CD4-positive, alpha-beta T cell (primary cell): ENCODE results near the gene DYNLT2. TPM values are rescaled to one million over a fixed set of nuclear protein-coding genes. Genes with fewer than 3 reads are reported as not detected.

Experiments
- ATAC-seq: fragments of 200-7000 bp; cut with Tn5 transposase; one replicate; pipeline ENCODE4 v1.10.0; 2022; ENCODE audit warnings: mild to moderate bottlenecking; ENCODE audit not compliant: poor library complexity
- CTCF ChIA-PET: fragments of 350-600 bp; sonication (Branson Sonifier 250); formaldehyde crosslinking; loops from one replicate; lab custom pipeline; 2021; ENCODE audit warnings: antibody characterized with exemption, inconsistent platforms; lab: Charles Lee
- POLR2A ChIA-PET: fragments of 350-600 bp; sonication (Branson Sonifier 250); formaldehyde crosslinking; loops from one replicate; lab custom pipeline; 2021; ENCODE audit warnings: antibody characterized with exemption, inconsistent platforms; lab: Charles Lee
- DNase-seq, 14 experiments: peaks; one replicate each; pipeline ENCODE4 v3.0.0-alpha.2; 2013 to 2020; ENCODE audit warnings: mixed read lengths in 2 of 14
- H3K27ac ChIP-seq, 2 donors: one replicate each; pipeline versions ENCODE4 v1.5.1 to v1.7.0; 2013; ENCODE audit warnings: low read length in 2 of 2, low read depth in 1 of 2, mild to moderate bottlenecking in 1 of 2
- H3K27me3 ChIP-seq, 2 experiments: 1 replicate in 1 of 2; 2 replicates in 1 of 2; pipeline versions ENCODE4 v1.6.1 to v1.7.0; 2013; ENCODE audit warnings: low read length in 2 of 2, control low read depth in 1 of 2, mild to moderate bottlenecking in 1 of 2, moderate library complexity in 1 of 2; ENCODE audit not compliant: insufficient read depth in 2 of 2, control insufficient read depth in 1 of 2
- H3K36me3 ChIP-seq: one replicate; pipeline ENCODE4 v1.6.1; 2013; ENCODE audit warnings: low read length, control low read depth; ENCODE audit not compliant: insufficient read depth
- H3K4me1 ChIP-seq: one replicate; pipeline ENCODE4 v1.6.1; 2013; ENCODE audit warnings: low read length, control low read depth; ENCODE audit not compliant: insufficient read depth
- H3K4me3 ChIP-seq: one replicate; pipeline ENCODE4 v1.5.1; 2013; ENCODE audit warnings: mild to moderate bottlenecking, low read length, moderate library complexity
- H3K9me3 ChIP-seq, 2 experiments: 1 replicate in 1 of 2; 2 replicates in 1 of 2; pipeline versions ENCODE4 v1.6.1 to v1.7.0; 2013; ENCODE audit warnings: low read length in 2 of 2, mild to moderate bottlenecking in 2 of 2, control low read depth in 1 of 2, moderate library complexity in 1 of 2; ENCODE audit not compliant: control insufficient read depth in 1 of 2, insufficient read depth in 1 of 2
- H3K27ac Mint-ChIP-seq: one replicate; pipeline ENCODE4 v1.8.0; 2020; ENCODE audit warnings: mixed read lengths
- H3K27me3 Mint-ChIP-seq: one replicate; pipeline ENCODE4 v1.8.0; 2021; ENCODE audit warnings: mixed read lengths
- H3K36me3 Mint-ChIP-seq: one replicate; pipeline ENCODE4 v1.8.0; 2021; ENCODE audit warnings: low read depth, mixed read lengths
- H3K4me1 Mint-ChIP-seq: one replicate; pipeline ENCODE4 v1.8.0; 2021; ENCODE audit warnings: low read depth, mixed read lengths
- H3K4me3 Mint-ChIP-seq: one replicate; pipeline ENCODE4 v1.8.0; 2020; ENCODE audit warnings: mild to moderate bottlenecking, mixed read lengths
- H3K9me3 Mint-ChIP-seq: one replicate; pipeline ENCODE4 v1.8.0; 2020; ENCODE audit warnings: mixed read lengths
- CTCF ChIP-seq: fragments of 200-600 bp; IDR thresholded peaks from one replicate; pipeline ENCODE4 v1.8.0; 2022; ENCODE audit warnings: antibody characterized with exemption, mild to moderate bottlenecking
- intact Hi-C, 2 experiments: fragments of 100-400 bp; cut with DNase I in 1 of 2; cut with micrococcal nuclease in 1 of 2; formaldehyde crosslinking; loops; one replicate each; pipeline versions ENCODE4 v1.15.1 to v1.9.0; 2023 to 2025; cut with DNase I, micrococcal nuclease
- total RNA-seq, 174 experiments: library from RNA in 2 of 174; stranded (reverse) in 2 of 174; gene quantifications; one replicate each; pipeline ENCODE4 v1.2.3 and lab custom pipeline; 2021 to 2026

DYNLT2 gene
- total RNA-seq, 2 experiments from 2014 or later, result 4.1 to 4.3 TPM

GRCh38 chr6:169691260-169691659 lies 60.1 kb downstream of the DYNLT2 start:
- H3K27me3 Mint-ChIP-seq, result no peaks in the 10 kb centered on the region
- intact Hi-C loops, result no loop called here
- peaks cover 13% of the 10 kb centered on the region for H3K36me3 ChIP-seq
- POLR2A ChIA-PET, result no interaction called here
- TF ChIP-seq CTCF, result no peak
- H3K27ac Mint-ChIP-seq, result no peak overlapping the region
- H3K9me3 Mint-ChIP-seq, result peaks cover 9% of the 10 kb centered on the region
- H3K4me3 Mint-ChIP-seq, result no peak overlapping the region
- no peak overlapping the region for H3K27ac ChIP-seq
- H3K36me3 Mint-ChIP-seq, result peaks cover 64% of the 10 kb centered on the region
- CTCF ChIA-PET, result no interaction called here
- DNase-seq, result no peak
- no peak for ATAC-seq
- no peaks in the 10 kb centered on the region for H3K4me1 Mint-ChIP-seq
- H3K27me3 ChIP-seq, result no peaks in the 10 kb centered on the region
- no peaks in the 10 kb centered on the region for H3K4me1 ChIP-seq
- H3K9me3 ChIP-seq, result peaks cover 15 to 16% of the 10 kb centered on the region in 2 experiments
- no peak overlapping the region for H3K4me3 ChIP-seq

Other genes starting within 250 kb of the DYNLT2 start
- gene WDR27, start 49.5 kb downstream of the DYNLT2 start, total RNA-seq, result 10 to 100 TPM; 22.0 to 23.5 TPM
- 10 to 100 TPM; 19.7 to 21.3 TPM for gene C6orf120, start 49.4 kb downstream of the DYNLT2 start, total RNA-seq
- 10 to 100 TPM; 93.9 to 97.8 TPM for gene PHF10, start 27.1 kb downstream of the DYNLT2 start, total RNA-seq
- gene ERMARD, start 50 bp upstream of the DYNLT2 start, total RNA-seq, result 10 to 100 TPM; 24.2 to 26.2 TPM